Measurements from ENCODE around the gene STK17B.

Gene STK17B

GRCh38 chr2:196184921-196185320 lies 13.5 kb upstream of the STK17B start:
- DNase-seq (ENCODE audit: low read depth in 2 of 3, low spot score in 1 of 3): no peak

- no peak for DNase-seq (ENCODE audit: low read depth in 2 of 3, low spot score in 1 of 3)
Measured at GRCh38 chr2:196183528-196184231, 12.3 kb upstream of the STK17B start.

- no peak for DNase-seq (ENCODE audit: low read depth in 2 of 3, low spot score in 1 of 3)
Measured at GRCh38 chr2:196183172-196183473, 11.7 kb upstream of the STK17B start.

- no peak for DNase-seq (ENCODE audit: low read depth in 2 of 3, low spot score in 1 of 3)
Measured at GRCh38 chr2:196182439-196183171, 11.2 kb upstream of the STK17B start.

GRCh38 chr2:196181484-196181883 lies 10.1 kb upstream of the STK17B start:
- DNase-seq (ENCODE audit: low read depth in 2 of 3, low spot score in 1 of 3): no peak

- DNase-seq (ENCODE audit: low read depth in 2 of 3, low spot score in 1 of 3): no peak
Measured at GRCh38 chr2:196177124-196177523, 5.7 kb upstream of the STK17B start.

- peak; percentile 61 to 67 (median 63) for DNase-seq (ENCODE audit: low read depth in 2 of 3, low spot score in 1 of 3)
Measured at GRCh38 chr2:196176142-196176738, 4.9 kb upstream of the STK17B start.

GRCh38 chr2:196174404-196174803 lies 3.0 kb upstream of the STK17B start:
- no peak for DNase-seq (ENCODE audit: low read depth in 2 of 3, low spot score in 1 of 3)

- no peak for DNase-seq (ENCODE audit: low read depth in 2 of 3, low spot score in 1 of 3)
Measured at GRCh38 chr2:196173505-196173904, 2.1 kb upstream of the STK17B start.

GRCh38 chr2:196172951-196173350 lies 1.6 kb upstream of the STK17B start:
- DNase-seq (ENCODE audit: low read depth in 2 of 3, low spot score in 1 of 3): no peak

- no peak for DNase-seq (ENCODE audit: low read depth in 2 of 3, low spot score in 1 of 3)
Measured at GRCh38 chr2:196171946-196172345, 568 bp upstream of the STK17B start.

GRCh38 chr2:196170606-196171247 lies 651 bp downstream of the STK17B start:
- DNase-seq (ENCODE audit: low read depth in 2 of 3, low spot score in 1 of 3): no peak

- peak in 1 of 3 donors; percentile 42 for DNase-seq (ENCODE audit: low read depth in 2 of 3, low spot score in 1 of 3)
Measured at GRCh38 chr2:196170213-196170605, 1.2 kb downstream of the STK17B start.

- DNase-seq (ENCODE audit: low read depth in 2 of 3, low spot score in 1 of 3): no peak
Measured at GRCh38 chr2:196169516-196169915, 1.9 kb downstream of the STK17B start.

GRCh38 chr2:196168181-196168580 lies 3.2 kb downstream of the STK17B start:
- no peak for DNase-seq (ENCODE audit: low read depth in 2 of 3, low spot score in 1 of 3)

GRCh38 chr2:196167666-196168065 lies 3.7 kb downstream of the STK17B start:
- DNase-seq (ENCODE audit: low read depth in 2 of 3, low spot score in 1 of 3): no peak

GRCh38 chr2:196166876-196167275 lies 4.5 kb downstream of the STK17B start:
- no peak for DNase-seq (ENCODE audit: low read depth in 2 of 3, low spot score in 1 of 3)

GRCh38 chr2:196165016-196165415 lies 6.4 kb downstream of the STK17B start:
- DNase-seq (ENCODE audit: low read depth in 2 of 3, low spot score in 1 of 3): no peak

GRCh38 chr2:196163285-196163684 lies 8.1 kb downstream of the STK17B start:
- no peak for DNase-seq (ENCODE audit: low read depth in 2 of 3, low spot score in 1 of 3)

- DNase-seq (ENCODE audit: low read depth in 2 of 3, low spot score in 1 of 3): no peak
Measured at GRCh38 chr2:196162586-196163175, 8.7 kb downstream of the STK17B start.

GRCh38 chr2:196160946-196161345 lies 10.4 kb downstream of the STK17B start:
- DNase-seq (ENCODE audit: low read depth in 2 of 3, low spot score in 1 of 3): no peak

GRCh38 chr2:196160101-196160500 lies 11.3 kb downstream of the STK17B start:
- DNase-seq (ENCODE audit: low read depth in 2 of 3, low spot score in 1 of 3): peak in 1 of 3 donors; percentile 61

All from stimulated activated CD4-positive, alpha-beta T cell treated with anti-CD3 and anti-CD28 coated beads, Interleukin-12 subunit alpha, Interleukin-12 subunit beta, amount 100 ng/mL, for 48 hours (primary cell).